Activated CD4-positive, alpha-beta memory T cell treated with anti-CD3 and anti-CD28 coated beads for 36 hours (primary cell): ENCODE data around the gene ZDHHC11B. TPM values are rescaled to one million over a fixed set of nuclear protein-coding genes. Genes with fewer than 3 reads are reported as not detected.
"Not testable (repeated sequence)": the region's sequence is repeated elsewhere in the genome, so short reads cannot be mapped to it uniquely, and the experiment has no call there.

Experiments
- CTCF ChIA-PET: fragments of 350-600 bp; sonication (Branson Sonifier 250); formaldehyde crosslinking; loops from one replicate; lab custom pipeline; 2021; ENCODE audit warnings: antibody characterized with exemption, inconsistent platforms; lab: Charles Lee
- POLR2A ChIA-PET: fragments of 350-600 bp; sonication (Branson Sonifier 250); formaldehyde crosslinking; loops from one replicate; lab custom pipeline; 2021; ENCODE audit warnings: antibody characterized with exemption; lab: Charles Lee
- DNase-seq: peaks from one replicate; pipeline ENCODE4 v3.0.0-alpha.2; 2020
- H3K27ac Mint-ChIP-seq: one replicate; pipeline ENCODE4 v1.8.0; 2021; ENCODE audit warnings: mixed read lengths
- H3K27me3 Mint-ChIP-seq: one replicate; pipeline ENCODE4 v1.8.0; 2021; ENCODE audit warnings: mixed read lengths
- H3K36me3 Mint-ChIP-seq: one replicate; pipeline ENCODE4 v1.8.0; 2021; ENCODE audit warnings: mixed read lengths
- H3K4me1 Mint-ChIP-seq: one replicate; pipeline ENCODE4 v1.8.0; 2021; ENCODE audit warnings: low read depth, mixed read lengths
- H3K4me3 Mint-ChIP-seq: one replicate; pipeline ENCODE4 v1.8.0; 2021; ENCODE audit warnings: mild to moderate bottlenecking, mixed read lengths
- H3K9me3 Mint-ChIP-seq: one replicate; pipeline ENCODE4 v1.8.0; 2021; ENCODE audit warnings: mixed read lengths
- intact Hi-C: fragments of 100-400 bp; cut with micrococcal nuclease; formaldehyde crosslinking; loops from one replicate; pipeline ENCODE4 v1.15.1; 2023
- total RNA-seq, 2 experiments: library from RNA; stranded (reverse); gene quantifications; one replicate each; pipeline ENCODE4 v1.2.3, GENCODE V29; 2021

Gene ZDHHC11B
- total RNA-seq, 2 experiments from 2014 or later, result 0.34 to 0.67 TPM

- H3K36me3 Mint-ChIP-seq, DNase-seq, H3K27ac Mint-ChIP-seq, intact Hi-C loops, H3K4me1 Mint-ChIP-seq, POLR2A ChIA-PET, H3K27me3 Mint-ChIP-seq, H3K4me3 Mint-ChIP-seq, H3K9me3 Mint-ChIP-seq, CTCF ChIA-PET: not testable (repeated sequence)
Measured at GRCh38 chr5:690293-690692, 94.2 kb downstream of the ZDHHC11B start.

GRCh38 chr5:688348-689010 lies 96.0 kb downstream of the ZDHHC11B start:
- POLR2A ChIA-PET, H3K4me1 Mint-ChIP-seq, H3K9me3 Mint-ChIP-seq, H3K36me3 Mint-ChIP-seq, CTCF ChIA-PET, DNase-seq, H3K27ac Mint-ChIP-seq, intact Hi-C loops, H3K27me3 Mint-ChIP-seq, H3K4me3 Mint-ChIP-seq: not testable (repeated sequence)

GRCh38 chr5:686936-687335 lies 97.6 kb downstream of the ZDHHC11B start:
- H3K4me3 Mint-ChIP-seq, H3K4me1 Mint-ChIP-seq, H3K27me3 Mint-ChIP-seq, intact Hi-C loops, H3K9me3 Mint-ChIP-seq, H3K36me3 Mint-ChIP-seq, POLR2A ChIA-PET, DNase-seq, H3K27ac Mint-ChIP-seq, CTCF ChIA-PET: not testable (repeated sequence)

GRCh38 chr5:686172-686523 lies 98.4 kb downstream of the ZDHHC11B start:
- H3K9me3 Mint-ChIP-seq, H3K36me3 Mint-ChIP-seq, H3K27ac Mint-ChIP-seq, H3K4me1 Mint-ChIP-seq, intact Hi-C loops, POLR2A ChIA-PET, DNase-seq, H3K4me3 Mint-ChIP-seq, CTCF ChIA-PET, H3K27me3 Mint-ChIP-seq: not testable (repeated sequence)

GRCh38 chr5:685262-686171 lies 99.0 kb downstream of the ZDHHC11B start:
- DNase-seq, result no peak
- Mint-ChIP-seq H3K27ac (no peak overlapping the region), H3K27me3 (no peaks in the 10 kb centered on the region), H3K36me3 (no peaks in the 10 kb centered on the region), H3K4me3 (no peak overlapping the region), H3K4me1 (no peaks in the 10 kb centered on the region), H3K9me3 (no peaks in the 10 kb centered on the region)
- intact Hi-C loops, result no loop called here
- POLR2A ChIA-PET, result no interaction called here
- CTCF ChIA-PET, result no interaction called here

- POLR2A ChIA-PET, result no interaction called here
- intact Hi-C loops, result no loop called here
- Mint-ChIP-seq H3K36me3 (no peaks in the 10 kb centered on the region), H3K4me3 (no peak overlapping the region), H3K9me3 (no peaks in the 10 kb centered on the region), H3K27ac (no peak overlapping the region), H3K4me1 (no peaks in the 10 kb centered on the region), H3K27me3 (no peaks in the 10 kb centered on the region)
- CTCF ChIA-PET, result no interaction called here
- DNase-seq, result no peak
Measured at GRCh38 chr5:684751-685216, 99.7 kb downstream of the ZDHHC11B start.

- no peaks in the 10 kb centered on the region for H3K27me3 Mint-ChIP-seq
- no peak for DNase-seq
- no peak overlapping the region for H3K27ac Mint-ChIP-seq
- POLR2A ChIA-PET, result no interaction called here
- H3K4me1 Mint-ChIP-seq, result no peaks in the 10 kb centered on the region
- no peaks in the 10 kb centered on the region for H3K36me3 Mint-ChIP-seq
- CTCF ChIA-PET, result no interaction called here
- intact Hi-C loops, result loop anchor here (2.0 kb wide), 1 partner anchor 91 kb away; no protein-coding TSS in a partner anchor
- H3K4me3 Mint-ChIP-seq, result no peak overlapping the region
- no peaks in the 10 kb centered on the region for H3K9me3 Mint-ChIP-seq
Measured at GRCh38 chr5:683551-684481, 100.7 kb downstream of the ZDHHC11B start.

GRCh38 chr5:682651-683358 lies 101.7 kb downstream of the ZDHHC11B start:
- H3K9me3 Mint-ChIP-seq, POLR2A ChIA-PET, H3K27ac Mint-ChIP-seq, H3K4me1 Mint-ChIP-seq, H3K4me3 Mint-ChIP-seq, CTCF ChIA-PET, H3K36me3 Mint-ChIP-seq, DNase-seq, H3K27me3 Mint-ChIP-seq: not testable (repeated sequence)
- intact Hi-C loops, result loop anchor here (2.0 kb wide), 1 partner anchor 92 kb away; no protein-coding TSS in a partner anchor

- DNase-seq, result not testable (repeated sequence)
Measured at GRCh38 chr5:682216-682615, 102.3 kb downstream of the ZDHHC11B start.

GRCh38 chr5:681317-682191 lies 103.0 kb downstream of the ZDHHC11B start:
- H3K27me3 Mint-ChIP-seq, DNase-seq, H3K27ac Mint-ChIP-seq, H3K9me3 Mint-ChIP-seq, H3K4me1 Mint-ChIP-seq, POLR2A ChIA-PET, CTCF ChIA-PET, H3K4me3 Mint-ChIP-seq, H3K36me3 Mint-ChIP-seq: not testable (repeated sequence)
- intact Hi-C loops, result loop anchor here (2.0 kb wide), 1 partner anchor 93 kb away; no protein-coding TSS in a partner anchor

More at GRCh38 chr5:682216-682615, 102.3 kb downstream of the ZDHHC11B start:
- H3K36me3 Mint-ChIP-seq, POLR2A ChIA-PET, H3K4me3 Mint-ChIP-seq, H3K27ac Mint-ChIP-seq, CTCF ChIA-PET, H3K4me1 Mint-ChIP-seq, H3K27me3 Mint-ChIP-seq, H3K9me3 Mint-ChIP-seq: not testable (repeated sequence)
- intact Hi-C loops, result loop anchor here (2.0 kb wide), 1 partner anchor 93 kb away; no protein-coding TSS in a partner anchor

GRCh38 chr5:680836-681235 lies 103.7 kb downstream of the ZDHHC11B start:
- CTCF ChIA-PET, intact Hi-C loops, H3K4me3 Mint-ChIP-seq, POLR2A ChIA-PET, H3K27ac Mint-ChIP-seq, H3K4me1 Mint-ChIP-seq, H3K27me3 Mint-ChIP-seq, H3K36me3 Mint-ChIP-seq, H3K9me3 Mint-ChIP-seq, DNase-seq: not testable (repeated sequence)
